OCI-M2 (cell line): ENCODE results near the gene AK2.
"Not testable (repeated sequence)": the region's sequence is repeated elsewhere in the genome, so short reads cannot be mapped to it uniquely, and the experiment has no call there.

Source experiments
- DNase-seq: peaks from one replicate; lab custom pipeline; 2025; ENCODE audit not compliant: unreplicated experiment; lab: John Stamatoyannopoulos, UW

AK2 gene

DNA sequence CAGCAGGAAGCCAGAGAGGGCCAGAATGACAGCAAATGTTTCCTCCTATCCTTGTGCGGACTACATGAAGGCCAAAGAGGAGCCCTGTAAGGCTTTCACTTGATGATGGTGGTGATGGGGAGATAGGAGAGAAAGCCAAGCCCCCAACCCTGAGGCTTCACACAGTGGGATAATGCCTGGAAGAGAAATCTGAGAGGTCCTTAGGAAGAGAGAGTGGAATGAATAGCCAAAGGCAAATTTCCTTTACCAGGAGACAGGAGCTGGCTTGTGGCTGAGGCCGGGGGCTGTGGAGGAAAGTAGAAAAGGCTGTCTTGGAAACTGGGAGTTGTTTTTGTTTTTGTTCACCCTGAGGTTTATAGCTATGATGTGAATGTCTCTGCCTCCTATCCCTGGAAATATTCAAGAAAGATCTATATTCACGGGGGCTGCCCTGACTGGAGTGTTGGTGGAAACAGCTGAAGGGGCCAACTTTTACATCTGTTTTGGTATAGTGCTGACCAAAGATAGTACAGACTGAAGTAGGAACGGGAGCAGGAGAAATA lies 59.1 kb downstream of the AK2 start:
- DNase-seq: no peak

DNA sequence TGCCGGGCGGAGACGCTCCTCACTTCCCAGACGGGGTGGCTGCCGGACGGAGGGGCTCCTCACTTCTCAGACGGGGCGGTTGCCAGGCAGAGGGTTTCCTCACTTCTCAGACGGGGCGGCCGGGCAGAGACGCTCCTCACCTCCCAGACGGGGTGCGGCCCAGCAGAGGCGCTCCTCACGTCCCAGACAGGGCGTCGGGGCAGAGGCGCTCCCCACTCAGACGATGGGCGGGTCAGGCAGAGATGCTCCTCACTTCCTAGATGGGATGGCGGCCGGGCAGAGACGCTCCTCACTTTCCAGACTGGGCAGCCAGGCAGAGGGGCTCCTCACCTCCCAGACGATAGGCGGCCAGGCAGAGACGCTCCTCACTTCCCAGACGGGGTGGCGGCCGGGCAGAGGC lies 61.6 kb downstream of the AK2 start:
- DNase-seq: not testable (repeated sequence)

DNA sequence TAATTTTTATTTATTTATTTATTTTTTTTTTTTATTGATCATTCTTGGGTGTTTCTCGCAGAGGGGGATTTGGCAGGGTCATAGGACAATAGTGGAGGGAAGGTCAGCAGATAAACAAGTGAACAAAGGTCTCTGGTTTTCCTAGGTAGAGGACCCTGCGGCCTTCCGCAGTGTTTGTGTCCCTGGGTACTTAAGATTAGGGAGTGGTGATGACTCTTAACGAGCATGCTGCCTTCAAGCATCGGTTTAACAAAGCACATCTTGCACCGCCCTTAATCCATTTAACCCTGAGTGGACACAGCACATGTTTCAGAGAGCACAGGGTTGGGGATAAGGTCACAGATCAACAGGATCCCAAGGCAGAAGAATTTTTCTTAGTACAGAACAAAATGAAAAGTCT lies 63.2 kb downstream of the AK2 start:
- not testable (repeated sequence) for DNase-seq

DNA sequence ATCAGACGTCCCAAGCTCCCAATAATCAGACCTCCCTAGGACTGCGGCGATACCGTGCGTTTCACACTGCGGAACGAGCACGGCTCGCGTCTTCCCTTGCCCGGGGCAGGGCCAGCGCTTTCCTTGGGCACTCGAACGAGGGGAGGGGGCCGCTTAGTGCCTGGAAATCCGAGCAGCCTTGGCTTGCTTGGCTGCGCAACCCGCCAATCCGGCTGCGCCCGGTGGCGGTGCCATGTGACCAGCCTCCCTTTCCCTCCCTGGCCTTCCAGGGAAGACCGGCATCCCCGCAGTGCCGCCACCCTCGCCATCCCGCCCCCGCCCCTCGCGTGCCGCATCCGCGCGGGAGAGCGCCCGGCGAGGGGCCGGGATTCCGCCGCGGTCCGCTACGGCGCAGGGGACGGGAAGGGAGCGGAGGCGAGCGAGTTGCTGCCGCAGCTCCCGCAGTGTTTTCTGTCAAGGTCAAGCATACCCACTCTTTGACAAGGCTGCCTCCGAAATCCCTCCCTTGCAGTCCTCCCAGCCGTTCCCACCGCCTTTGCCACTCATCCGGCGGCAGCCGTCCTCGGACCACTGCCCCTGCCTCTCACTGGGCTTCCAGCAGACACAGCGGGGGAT lies 63.8 kb downstream of the AK2 start:
- no peak for DNase-seq

GRCh38 chr1:32971576-32971975 lies 65.1 kb downstream of the AK2 start:
- DNase-seq: no peak

DNA sequence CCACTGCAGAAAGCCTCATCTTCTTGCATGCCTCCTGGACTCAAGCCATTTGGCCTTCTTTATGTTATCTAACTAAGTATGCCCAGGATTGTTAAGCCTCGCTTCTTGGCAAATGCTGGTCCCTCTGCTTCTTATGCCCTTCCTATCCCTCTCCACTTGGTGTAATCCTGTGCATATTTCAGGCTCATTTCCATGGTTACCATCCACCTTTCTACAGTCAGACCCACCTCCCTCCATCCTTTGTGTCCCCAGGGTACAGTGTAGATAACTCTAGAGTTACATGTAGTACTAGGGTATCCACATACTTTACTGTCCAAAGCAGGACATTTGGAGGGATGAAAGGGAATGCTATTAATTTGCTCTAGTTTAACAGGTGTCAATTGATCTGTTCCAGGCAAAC lies 65.5 kb downstream of the AK2 start:
- no peak for DNase-seq

DNA sequence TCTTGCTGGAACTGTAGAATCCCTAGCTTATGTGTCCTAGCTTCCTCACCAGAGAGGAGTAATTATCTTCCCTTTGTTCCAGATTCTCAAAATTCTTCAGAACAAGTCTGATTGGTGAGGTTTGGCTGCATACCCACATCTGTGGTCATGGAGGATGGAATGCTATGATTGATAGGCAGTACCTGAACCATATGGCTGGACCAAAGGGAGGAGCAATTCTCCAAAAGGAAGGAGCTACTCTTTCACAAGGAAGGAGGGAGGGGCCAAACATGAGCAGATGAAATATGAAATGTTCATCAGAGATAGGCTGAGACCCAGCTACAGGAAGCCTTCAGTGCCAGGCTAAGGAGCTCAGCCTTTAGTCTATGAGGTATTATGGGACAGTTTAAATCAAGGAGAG lies 67.1 kb downstream of the AK2 start:
- no peak for DNase-seq

DNA sequence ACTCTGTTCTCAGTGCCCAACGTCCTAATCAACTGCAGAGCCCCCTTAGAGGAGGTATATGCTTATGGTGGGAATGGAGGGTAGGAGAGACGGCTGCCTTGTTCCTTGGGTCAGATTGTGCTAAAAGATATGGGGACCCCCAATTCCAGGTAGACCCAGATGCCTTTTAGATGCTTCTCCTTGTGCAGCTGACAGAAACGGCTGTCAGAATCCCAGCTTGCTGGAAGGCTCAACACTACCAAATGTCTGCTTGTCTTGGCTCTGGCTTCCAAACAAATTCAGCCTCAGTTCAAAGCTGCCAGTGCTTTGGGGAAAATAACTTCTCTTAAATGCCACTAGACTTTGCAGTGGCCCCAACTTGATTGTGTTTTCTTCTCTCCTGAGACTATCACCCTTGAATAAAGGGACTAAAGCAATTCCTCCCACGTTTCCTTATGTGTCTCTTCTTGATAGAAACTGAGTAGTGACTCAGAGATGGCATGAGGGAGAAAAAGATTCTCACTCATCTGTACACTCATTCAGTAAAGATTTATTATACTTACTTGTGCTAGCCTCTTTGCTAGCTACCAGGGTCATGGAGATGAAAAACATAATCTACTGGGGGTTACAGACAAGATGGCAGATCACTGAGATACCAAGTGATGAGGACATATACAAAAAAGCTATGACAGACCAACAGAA lies 68.7 kb downstream of the AK2 start:
- no peak for DNase-seq

- DNase-seq: no peak
Measured at GRCh38 chr1:32966900-32967299, 69.8 kb downstream of the AK2 start.

DNA sequence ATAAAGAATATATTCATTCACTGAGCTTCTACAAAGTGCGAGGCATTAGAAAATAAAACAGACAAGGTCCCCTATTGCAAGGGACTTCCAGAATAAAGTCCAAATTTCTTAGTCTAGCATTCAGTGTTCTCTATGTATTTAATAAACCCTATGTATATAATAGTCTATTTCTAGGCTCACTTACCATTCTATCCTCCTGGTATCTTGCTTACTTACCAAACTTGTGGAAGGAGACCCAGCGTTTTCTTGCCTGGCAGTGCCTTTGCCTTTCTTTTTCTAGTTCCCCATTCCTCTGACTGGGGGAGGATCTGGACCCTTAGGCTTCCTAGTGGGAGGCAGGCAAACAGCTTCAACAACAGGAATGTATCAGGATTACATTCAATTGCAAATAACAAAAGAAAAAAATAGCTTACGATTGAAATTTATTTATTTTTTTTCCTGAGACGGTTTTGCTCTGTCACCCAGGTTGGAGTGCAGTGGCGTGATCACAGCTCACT lies 71.4 kb downstream of the AK2 start:
- no peak for DNase-seq

DNA sequence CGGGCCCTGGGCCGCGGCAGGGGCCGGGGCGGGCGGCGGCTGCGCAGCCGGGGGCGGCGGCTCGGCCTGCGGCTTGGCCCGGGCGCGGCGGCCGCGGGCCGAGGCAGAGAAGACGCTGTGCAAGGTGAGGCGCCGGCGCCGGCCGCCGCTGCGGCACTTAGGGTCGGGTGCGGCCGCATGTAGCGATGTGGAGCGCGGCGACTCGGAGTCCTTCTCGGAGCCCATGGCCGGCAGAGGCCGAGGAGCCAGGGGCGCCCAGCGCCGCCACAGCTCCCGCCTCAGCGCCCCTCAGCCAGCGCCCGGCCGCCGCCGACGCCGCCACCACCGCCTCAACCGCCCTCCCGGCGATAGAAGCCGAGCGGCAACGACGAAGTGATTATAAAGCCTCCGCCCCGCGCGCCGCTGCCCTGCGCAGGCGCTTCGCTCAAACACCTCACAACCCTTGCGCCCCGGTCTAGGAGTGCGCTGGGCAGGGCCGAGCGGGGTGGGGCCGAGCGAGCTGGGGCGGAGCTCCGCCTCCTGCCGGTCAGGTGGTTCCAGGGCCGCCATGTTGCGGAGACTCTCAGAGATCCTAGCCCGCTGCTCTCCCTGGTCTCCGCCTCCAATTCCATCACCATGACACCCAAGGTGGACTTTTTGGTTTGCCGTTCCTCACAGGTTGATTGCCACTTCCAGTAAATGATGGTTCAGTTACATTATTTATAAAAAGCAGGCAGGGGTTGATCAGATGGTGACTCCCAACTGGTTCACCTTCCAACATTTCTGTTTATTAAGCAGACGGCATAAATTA lies 72.0 kb downstream of the AK2 start, which contains the start of gene RNF19B:
Gene RNF19B, minus strand, starts transcription at position 349 of the 790 bp plus-strand sequence. Its CDS starts 124 bp downstream, at position 225.
- peak; percentile 66 for DNase-seq

GRCh38 chr1:32963746-32964460 lies 72.8 kb downstream of the AK2 start:
- DNase-seq: no peak

DNA sequence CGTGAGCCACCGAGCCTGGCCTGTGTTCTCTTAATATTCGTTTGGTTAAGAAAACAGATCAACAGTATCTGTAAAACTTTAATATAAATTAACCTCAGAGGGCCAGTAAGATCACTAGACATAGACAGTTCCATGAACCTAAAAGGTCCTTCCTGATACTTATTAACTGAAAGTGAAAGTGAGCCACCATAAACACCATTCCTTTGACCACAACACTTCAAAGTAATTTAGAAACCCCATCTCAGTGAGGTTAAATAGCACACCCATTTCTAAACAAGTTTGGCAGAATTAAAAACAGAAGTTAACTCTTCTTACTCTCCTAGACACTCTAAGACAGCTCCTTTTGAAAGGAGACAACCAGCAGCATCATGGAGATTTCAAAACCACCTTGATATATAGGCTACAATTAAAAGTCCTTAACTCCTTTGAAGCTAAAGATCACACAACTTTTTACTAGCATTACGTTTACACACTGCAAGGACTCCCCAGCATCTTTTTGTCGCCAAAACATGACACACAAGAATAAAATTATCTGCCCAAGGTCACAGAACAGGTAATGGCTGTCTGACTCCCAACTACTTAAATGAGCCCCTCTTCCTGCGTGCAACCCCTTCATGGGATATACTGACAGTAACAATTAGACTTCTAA lies 74.3 kb downstream of the AK2 start:
- no peak for DNase-seq

DNA sequence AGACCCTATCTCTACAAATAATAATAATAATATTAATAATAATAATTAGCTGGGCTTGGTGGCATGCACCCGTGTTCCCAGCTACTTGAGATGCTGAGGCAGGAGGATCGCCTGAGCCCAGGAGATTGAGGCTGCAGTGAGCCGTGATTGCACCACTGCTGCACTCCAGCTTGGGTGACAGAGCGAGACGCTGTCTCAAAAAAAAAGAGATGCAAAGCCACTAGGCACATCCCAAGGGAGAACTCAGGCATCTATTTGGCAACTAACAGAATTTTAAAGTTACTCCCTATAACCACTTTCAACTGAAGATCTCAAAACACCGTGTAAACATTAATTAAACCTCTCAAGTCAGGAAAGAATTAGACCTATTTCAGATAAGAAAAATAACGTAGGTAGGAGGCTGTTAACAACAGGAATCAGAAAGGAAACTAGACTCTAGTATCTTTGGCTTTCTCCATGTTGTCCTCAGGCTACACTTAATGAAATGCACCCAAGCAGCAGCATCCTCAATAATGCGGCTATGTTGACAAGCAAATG lies 75.8 kb downstream of the AK2 start:
- DNase-seq: no peak

DNA sequence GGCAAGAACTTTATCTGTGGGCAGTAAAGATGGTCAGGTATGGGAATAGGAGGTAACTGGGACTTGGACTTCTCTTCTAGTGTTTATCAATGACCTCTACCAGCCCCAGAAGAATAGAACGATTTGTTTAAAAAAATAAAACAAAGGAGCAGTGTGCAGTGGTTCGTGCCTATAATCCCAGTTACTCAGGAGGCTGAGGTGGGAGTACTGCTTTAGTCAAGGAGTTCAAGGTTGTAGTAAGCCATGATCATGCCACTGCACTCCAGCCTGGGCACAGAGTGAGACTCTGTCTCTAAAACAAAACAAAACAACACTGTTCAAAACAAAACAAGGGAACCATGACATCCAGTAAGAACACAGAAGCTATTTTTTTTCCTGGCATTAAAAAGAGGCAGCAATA lies 76.3 kb downstream of the AK2 start:
- no peak for DNase-seq

GRCh38 chr1:32958827-32959226 lies 77.9 kb downstream of the AK2 start:
- no peak for DNase-seq
